MCF 10A (cell line): Measurements from ENCODE around the gene LIM2. TPM values are rescaled to one million over a fixed set of nuclear protein-coding genes. Genes with fewer than 3 reads are reported as not detected.

Experiments
- Bru-seq: library from RNA; stranded (reverse); fragments of 400-500 nt; gene quantifications from one replicate; lab custom pipeline; 2021; lab: Mats Ljungman, UMichigan
- BruChase-seq, 2 experiments: library from RNA; stranded (reverse); fragments of 400-500 nt; gene quantifications; one replicate each; lab custom pipeline; 2021; lab: Mats Ljungman, UMichigan
- BruUV-seq: library from RNA; stranded (reverse); fragments of 400-500 nt; replicated peaks from 2 replicates; lab custom pipeline; 2021; lab: Mats Ljungman, UMichigan
- CTCF ChIA-PET: fragments of 300-600 bp; sonication (Branson Sonifier 250); formaldehyde crosslinking; extraction: SDS; loops from one replicate; lab custom pipeline; 2021; ENCODE audit warnings: antibody characterized with exemption, inconsistent platforms; lab: Yijun Ruan, JAX
- POLR2A ChIA-PET: fragments of 300-600, 350-650 bp; sonication (Branson Sonifier 250); formaldehyde crosslinking; extraction: SDS; loops from one replicate; lab custom pipeline; 2020; ENCODE audit warnings: antibody characterized with exemption, inconsistent platforms; lab: Yijun Ruan, JAX
- DNase-seq: peaks from one replicate; pipeline ENCODE4 v3.0.0-alpha.2; 2018; ENCODE audit not compliant: unreplicated experiment
- H3K27ac Mint-ChIP-seq: one replicate; pipeline ENCODE4 v1.8.0; 2022; ENCODE audit warnings: mild to moderate bottlenecking, low read depth, mixed read lengths; ENCODE audit not compliant: unreplicated experiment
- H3K27me3 Mint-ChIP-seq: one replicate; pipeline ENCODE4 v1.8.0; 2022; ENCODE audit warnings: mixed read lengths; ENCODE audit not compliant: insufficient read depth, unreplicated experiment
- H3K36me3 Mint-ChIP-seq: one replicate; pipeline ENCODE4 v1.8.0; 2022; ENCODE audit warnings: mild to moderate bottlenecking, moderate library complexity, mixed read lengths; ENCODE audit not compliant: insufficient read depth, unreplicated experiment
- H3K4me1 Mint-ChIP-seq: one replicate; pipeline ENCODE4 v1.8.0; 2022; ENCODE audit warnings: mixed read lengths; ENCODE audit not compliant: insufficient read depth, unreplicated experiment
- H3K4me3 Mint-ChIP-seq: one replicate; pipeline ENCODE4 v1.8.0; 2022; ENCODE audit warnings: mild to moderate bottlenecking, moderate library complexity, mixed read lengths; ENCODE audit not compliant: unreplicated experiment
- H3K9me3 Mint-ChIP-seq: one replicate; pipeline ENCODE4 v1.8.0; 2022; ENCODE audit warnings: mixed read lengths; ENCODE audit not compliant: unreplicated experiment
- CTCF ChIP-seq: fragments of 200-600 bp; IDR thresholded peaks from one replicate; pipeline ENCODE4 v1.8.0; 2022; ENCODE audit warnings: antibody characterized with exemption, mild to moderate bottlenecking; ENCODE audit not compliant: unreplicated experiment
- intact Hi-C: fragments of 100-400 bp; cut with micrococcal nuclease; formaldehyde crosslinking; loops from 2 replicates; pipeline ENCODE4 v1.14.1; 2022
- long read RNA-seq: library from polyadenylated mRNA; stranded (forward); transcript quantifications from one replicate; pipeline ENCODE4 v2.0.0, GENCODE V29; 2022
- total RNA-seq: library from RNA; stranded (reverse); gene quantifications from 2 replicates; pipeline ENCODE4 v1.2.3, GENCODE V29; 2022

LIM2 gene
- total RNA-seq, result not detected in 2 replicates
- not detected for Bru-seq, nascent RNA
- BruChase-seq, experiment 1, labeled RNA remaining after a 6-hour chase, result not detected
- not detected for BruChase-seq, experiment 2, labeled RNA remaining after a 2-hour chase
- long read RNA-seq, result 0 reads

GRCh38 chr19:51387924-51388389 lies at the start of gene LIM2:
Gene LIM2, minus strand, starts transcription at chr19:51387974. Its CDS starts 531 bp downstream, at chr19:51387443.
- intact Hi-C loops, result no loop called here
- Mint-ChIP-seq H3K4me1 (no peaks in the 10 kb centered on the region), H3K36me3 (no peaks in the 10 kb centered on the region), H3K4me3 (no peak within 1 kb of the TSS), H3K9me3 (no peaks in the 10 kb centered on the region), H3K27me3 (no peaks in the 10 kb centered on the region), H3K27ac (no peak within 1 kb of the TSS)
- ChIA-PET CTCF (interaction anchor here (0.6 to 0.9 kb wide), 2 partner anchors 13 to 329 kb away, joined by 3 to 4 read pairs; no protein-coding TSS in a partner anchor), POLR2A (no interaction called here)
- no TSS peak for BruUV-seq
- DNase-seq, result no peak
- TF ChIP-seq CTCF, result no peak

GRCh38 chr19:51434456-51434855 lies 46.7 kb upstream of the LIM2 start:
- DNase-seq, result no peak

GRCh38 chr19:51433043-51433442 lies 45.3 kb upstream of the LIM2 start:
- no TSS peak for BruUV-seq
- no peak for DNase-seq
- H3K9me3 Mint-ChIP-seq, result no peaks in the 10 kb centered on the region
- H3K4me3 Mint-ChIP-seq, result no peak overlapping the region
- intact Hi-C loops, result no loop called here
- POLR2A ChIA-PET, result no interaction called here
- H3K36me3 Mint-ChIP-seq, result no peaks in the 10 kb centered on the region
- no peaks in the 10 kb centered on the region for H3K4me1 Mint-ChIP-seq
- CTCF ChIA-PET, result interaction anchor here (0.6 to 1.2 kb wide), 3 partner anchors 14 to 99 kb away, joined by 3 to 4 read pairs (median 4); no protein-coding TSS in a partner anchor
- H3K27me3 Mint-ChIP-seq, result no peaks in the 10 kb centered on the region
- no peak for TF ChIP-seq CTCF
- H3K27ac Mint-ChIP-seq, result no peak overlapping the region

More at GRCh38 chr19:51434456-51434855, 46.7 kb upstream of the LIM2 start:
- no peak overlapping the region for H3K4me3 Mint-ChIP-seq
- no peak for TF ChIP-seq CTCF
- ChIA-PET POLR2A (no interaction called here), CTCF (interaction anchor here (0.5 to 1.2 kb wide), 5 partner anchors 13 to 219 kb away, joined by 3 to 4 read pairs (median 3); no protein-coding TSS in a partner anchor)
- no peaks in the 10 kb centered on the region for H3K27me3 Mint-ChIP-seq
- H3K27ac Mint-ChIP-seq, result no peak overlapping the region
- H3K4me1 Mint-ChIP-seq, result no peaks in the 10 kb centered on the region
- no TSS peak for BruUV-seq
- intact Hi-C loops, result no loop called here
- H3K9me3 Mint-ChIP-seq, result no peaks in the 10 kb centered on the region
- H3K36me3 Mint-ChIP-seq, result no peaks in the 10 kb centered on the region

- BruUV-seq, result no TSS peak
- Mint-ChIP-seq H3K36me3 (no peaks in the 10 kb centered on the region), H3K27ac (no peak overlapping the region), H3K9me3 (no peaks in the 10 kb centered on the region), H3K4me3 (no peak overlapping the region), H3K27me3 (no peaks in the 10 kb centered on the region), H3K4me1 (no peaks in the 10 kb centered on the region)
- ChIA-PET CTCF (interaction anchor here (0.6 kb wide), 2 partner anchors 21 to 42 kb away, joined by 3 read pairs; no protein-coding TSS in a partner anchor), POLR2A (interaction anchor here (0.7 kb wide), 1 partner anchor 13 kb away, joined by 3 read pairs; no protein-coding TSS in a partner anchor)
- TF ChIP-seq CTCF, result no peak
- peak; percentile 5 for DNase-seq
- intact Hi-C loops, result no loop called here
These were observed 43.4 kb upstream of the LIM2 start for GRCh38 chr19:51431124-51431523.
